Heart left ventricle (tissue), 16 donors: ENCODE measurements around the gene AURKAIP1. TPM values are rescaled to one million over a fixed set of nuclear protein-coding genes. Genes with fewer than 3 reads are reported as not detected.

Source experiments
- ATAC-seq, 4 donors: fragments of 200-7000 bp; cut with Tn5 transposase; one replicate each; pipeline ENCODE4 v1.9.1; 2020 to 2022; ENCODE audit warnings: moderate library complexity in 4 of 4, mild to moderate bottlenecking in 3 of 4, moderate number of reproducible peaks in 1 of 4
- DNase-seq, 5 donors: peaks; one replicate each; pipeline ENCODE4 v3.0.0-alpha.2; 2020
- H3K27ac ChIP-seq, 12 donors: fragments of 200-600 bp; sonication (generic) in 4 of 12; one replicate each; pipeline versions ENCODE4 v1.5.0 to v1.8.0; 2016 to 2022; ENCODE audit warnings: mild to moderate bottlenecking in 2 of 12
- H3K27me3 ChIP-seq, 9 donors: fragments of 200-600 bp; sonication (generic) in 2 of 9; one replicate each; pipeline versions ENCODE4 v1.5.1 to v1.8.0; 2016 to 2022; ENCODE audit warnings: mild to moderate bottlenecking in 3 of 9
- H3K36me3 ChIP-seq, 9 donors: fragments of 200-600 bp; sonication (generic) in 2 of 9; one replicate each; pipeline versions ENCODE4 v1.5.0 to v1.8.0; 2018 to 2022; ENCODE audit warnings: mild to moderate bottlenecking in 2 of 9
- H3K4me1 ChIP-seq, 12 donors: fragments of 200-600 bp; sonication (generic) in 4 of 12; one replicate each; pipeline versions ENCODE4 v1.5.0 to v1.8.0; 2016 to 2022; ENCODE audit warnings: mild to moderate bottlenecking in 3 of 12
- H3K4me3 ChIP-seq, 12 donors: fragments of 200-600 bp; sonication (generic) in 4 of 12; one replicate each; pipeline versions ENCODE4 v1.5.0 to v1.8.0; 2017 to 2022; ENCODE audit warnings: mild to moderate bottlenecking in 9 of 12, moderate library complexity in 4 of 12
- H3K9me3 ChIP-seq, 12 donors: fragments of 200-600 bp; sonication (generic) in 4 of 12; one replicate each; pipeline versions ENCODE4 v1.5.0 to v1.8.0; 2016 to 2022; ENCODE audit warnings: mild to moderate bottlenecking in 1 of 12
- CTCF ChIP-seq, 12 donors: fragments of 200-600 bp; sonication (generic) in 4 of 12; IDR thresholded peaks; one replicate each; pipeline versions ENCODE4 v1.5.0 to v1.8.0; 2018 to 2022; ENCODE audit warnings: antibody characterized with exemption in 12 of 12, mild to moderate bottlenecking in 5 of 12
- POLR2A ChIP-seq, 2 donors: fragments of 450-650 bp; IDR thresholded peaks; one replicate each; pipeline ENCODE4 v1.6.1; 2017; ENCODE audit warnings: antibody characterized with exemption in 2 of 2, mild to moderate bottlenecking in 2 of 2, moderate library complexity in 2 of 2
- WGBS, 4 donors: extraction: QIAGEN DNeasy Blood & Tissue Kit in 2 of 4; methylation state at CpG; one replicate each; pipeline versions ENCODE4 v1.1.5 to v1.1.7; 2013 to 2018; 5-methylcytosine and 5-hydroxymethylcytosine counted together
- intact Hi-C, 10 donors: fragments of 100-400 bp; cut with DNase I; formaldehyde crosslinking; loops; one replicate each; pipeline versions ENCODE4 v1.11.1 to v1.14.2; 2022
- polyA plus RNA-seq, 2 donors: library from polyadenylated mRNA; stranded (reverse); fragments of 200-250 nt; gene quantifications; one replicate each; pipeline ENCODE4 v1.2.3, GENCODE V29; 2013
- total RNA-seq, 9 donors: library from RNA; depleted of rRNA in 2 of 9; stranded (reverse); fragments of >200 nt in 2 of 9; fragmentation: NEBNext Ultra II Directional in 3 of 9; extraction: Animal tissue kit (Norgen Biotek cat#: 25700) in 3 of 9; gene quantifications; one replicate each; pipeline versions ENCODE4 v1.1.0 to v1.2.4, GENCODE V29; 2016 to 2023
- donor health status: ischemic (EF 13 %, LVEDD 7.1; RV severe dilation, severe dysfunction).
- donor health status: healthy with polysubstance abuse.
- donor health status: DM: no; HTN: yes; CAD: no.
- donor health status: DM: no; HTN: no; CAD: no.
- donor health status: ischemic (EF 25% LVEDD 6.9; RV normal size, moderate dysfunction).
- donor health status: ischemic (EF 25% LVEDD 5.7; RV mildly dilated, moderate dysfunction).
- donor health status: healthy.
- donor health status: DM: yes; HTN: yes; CAD: no.
- donor health status: ischemic (EF 35%, LVEDD 5.7; RV mildly dilated, moderate dysfunction).
- donor health status: nonischemic (EF 11% LVEDD 7.7; RV severe dilation, severe dysfunction).
- donor health status: DM: yes; HTN: yes; CAD: no.
- donor health status: PGD.
- donor health status: ischemic (EF 29% LVEDD 5.4; RV normal size, mild dysfunction).
- donor health status: nonischemic (EF 23%, LVEDD 6.1; RV moderate dilation, normal function).

The AURKAIP1 gene
- total and polyA plus RNA-seq, 11 donors, result 157 to 465 (median 192) TPM

- WGBS, 4 donors, result 73 to 84% (median 79%) methylated on average over 21 to 41 of the region's 41 CpGs
- Histone ChIP-seq H3K27ac (no peak within 1 kb of the TSS), H3K4me1 (peaks cover 2 to 46% (median 14%) of the 10 kb centered on the region in 12 donors), H3K36me3 (peaks cover 0 to 31% (median 22%) of the 10 kb centered on the region in 9 donors), H3K27me3 (no peaks in the 10 kb centered on the region), H3K9me3 (no peaks in the 10 kb centered on the region), H3K4me3 (no peak within 1 kb of the TSS)
- intact Hi-C loops, result no loop called here
- ATAC-seq (no peak), DNase-seq (no peak)
- TF ChIP-seq POLR2A (IDR thresholded peaks at IDR 0.05), result no peak
- no peak for TF ChIP-seq CTCF (IDR thresholded peaks at IDR 0.05)
These were observed 43.7 kb downstream of the AURKAIP1 start, which contains the start of gene TAS1R3 for GRCh38 chr1:1331068-1331965. Gene TAS1R3, plus strand, starts transcription at chr1:1331280. Its CDS starts 66 bp downstream, at chr1:1331346.

- Histone ChIP-seq H3K27ac (no peak overlapping the region), H3K9me3 (no peaks in the 10 kb centered on the region), H3K4me3 (no peak overlapping the region), H3K4me1 (peaks cover 4 to 54% (median 22%) of the 10 kb centered on the region in 12 donors), H3K36me3 (peaks cover 0 to 28% (median 22%) of the 10 kb centered on the region in 9 donors), H3K27me3 (no peaks in the 10 kb centered on the region)
- DNase-seq (no peak), ATAC-seq (peak in 1 of 4 donors; percentile 4)
- no peak for TF ChIP-seq CTCF (IDR thresholded peaks at IDR 0.05)
- TF ChIP-seq POLR2A (IDR thresholded peaks at IDR 0.05), result no peak
- 63 to 79% (median 66%) methylated on average over 12 to 15 of the region's 15 CpGs for WGBS, 4 donors
- intact Hi-C loops, result no loop called here
These were observed 44.5 kb downstream of the AURKAIP1 start for GRCh38 chr1:1330366-1331067.

GRCh38 chr1:1329304-1330210 is 45.5 kb downstream of the AURKAIP1 start:
- Histone ChIP-seq H3K27ac (no peak overlapping the region), H3K4me1 (peaks cover 4 to 61% (median 27%) of the 10 kb centered on the region in 12 donors), H3K4me3 (no peak overlapping the region), H3K27me3 (no peaks in the 10 kb centered on the region), H3K36me3 (peaks cover 0 to 28% (median 22%) of the 10 kb centered on the region in 9 donors), H3K9me3 (no peaks in the 10 kb centered on the region)
- DNase-seq (no peak), ATAC-seq (no peak)
- intact Hi-C loops, result no loop called here
- no peak for TF ChIP-seq CTCF (IDR thresholded peaks at IDR 0.05)
- TF ChIP-seq POLR2A (IDR thresholded peaks at IDR 0.05), result peak in 1 of 2 donors; percentile 30
- 89 to 92% (median 90%) methylated on average over 46 to 58 of the region's 58 CpGs for WGBS, 4 donors
